NCI-H345 treated with DMSO at 0.1 percent for 48 hours (cell line): ENCODE results near the gene CHST9.
"Not testable (repeated sequence)": the region's sequence is repeated elsewhere in the genome, so short reads cannot be mapped to it uniquely, and the experiment has no call there.

Experiments
- DNase-seq: peaks from one replicate; lab custom pipeline; 2025; ENCODE audit not compliant: unreplicated experiment; lab: John Stamatoyannopoulos, UW

The CHST9 gene

DNA sequence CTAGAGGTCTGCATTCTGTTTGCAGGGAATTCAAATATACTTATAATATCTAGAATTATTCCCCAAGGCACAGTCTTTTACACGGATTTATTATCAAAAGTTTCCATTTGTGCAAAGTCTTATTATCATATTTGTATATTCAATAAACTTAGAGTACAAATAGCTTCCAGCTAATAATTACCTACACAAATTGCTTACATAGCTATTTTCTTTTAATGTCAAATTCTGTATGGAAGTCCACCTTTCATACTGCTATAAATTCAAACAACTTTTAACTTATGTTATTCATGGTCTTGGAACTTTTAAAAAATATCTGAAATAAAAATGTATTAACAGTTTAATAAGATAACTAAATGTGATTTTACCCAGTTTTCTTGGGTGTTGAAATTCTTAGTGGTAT, 13.1 kb downstream of the CHST9 start:
- DNase-seq = no peak

- no peak for DNase-seq
Observed at GRCh38 chr18:27165412-27165811, 19.7 kb downstream of the CHST9 start.

DNA sequence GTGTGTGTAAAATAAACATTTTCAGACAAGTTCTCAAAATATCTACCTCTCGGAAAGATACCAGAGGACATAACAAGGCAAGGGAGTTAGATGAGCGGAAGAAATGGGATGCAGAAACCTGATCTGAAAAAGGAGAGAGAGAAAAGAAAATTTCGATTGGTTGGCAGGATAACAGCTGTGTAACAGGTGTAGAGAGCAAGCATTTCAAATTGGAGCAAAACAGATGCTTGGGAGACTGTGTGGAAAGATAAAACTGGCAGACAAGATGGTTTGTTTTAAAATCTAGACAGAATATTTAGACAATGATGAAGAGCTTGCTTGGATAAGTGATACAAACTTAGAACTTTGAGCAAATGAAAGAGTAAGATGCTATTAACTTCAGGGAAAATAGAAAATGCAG, 20.2 kb downstream of the CHST9 start:
- DNase-seq = no peak

DNA sequence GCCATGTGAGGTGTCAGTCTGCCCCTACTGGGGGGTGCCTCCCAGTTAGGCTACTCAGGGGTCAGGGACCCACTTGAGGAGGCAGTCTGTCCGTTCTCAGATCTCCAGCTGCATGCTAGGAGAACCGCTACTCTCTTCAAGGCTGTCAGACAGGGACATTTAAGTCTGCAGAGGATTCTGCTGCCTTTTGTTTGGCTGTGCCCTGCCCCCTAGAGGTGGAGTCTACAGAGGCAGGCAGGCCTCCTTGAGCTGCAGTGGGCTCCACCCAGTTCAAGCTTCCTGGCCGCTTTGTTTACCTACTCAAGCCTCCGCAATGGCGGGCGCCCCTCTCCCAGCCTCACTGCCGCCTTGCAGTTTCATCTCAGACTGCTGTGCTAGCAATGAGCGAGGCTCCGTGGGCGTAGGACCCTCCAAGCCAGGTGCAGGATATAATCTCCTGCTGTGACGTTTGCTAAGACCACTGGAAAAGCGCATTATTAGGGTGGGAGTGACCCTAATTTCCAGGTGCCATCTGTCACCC, 21.9 kb downstream of the CHST9 start:
- DNase-seq = not testable (repeated sequence)

- DNase-seq = not testable (repeated sequence)
Observed at GRCh38 chr18:27149240-27149639, 35.9 kb downstream of the CHST9 start.

DNA sequence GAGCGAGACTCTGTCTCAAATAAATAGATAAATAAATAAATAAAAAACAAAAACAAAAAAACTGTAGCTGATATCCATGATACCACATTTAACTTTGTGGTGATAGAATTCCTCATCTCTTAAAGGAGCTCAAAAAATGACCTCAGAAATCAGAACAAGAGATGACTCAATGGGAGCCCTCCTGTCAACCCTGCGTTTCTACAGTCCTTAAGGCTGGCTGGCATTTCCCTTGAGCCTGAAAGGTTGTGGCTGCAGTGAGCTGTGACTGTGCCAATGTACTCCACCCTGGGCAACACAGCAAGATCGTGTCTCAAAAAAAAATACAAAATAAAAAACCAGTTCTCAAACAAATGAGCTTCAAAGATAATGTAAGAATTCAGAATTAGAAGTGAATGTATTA, 40.4 kb downstream of the CHST9 start:
- no peak for DNase-seq

DNA sequence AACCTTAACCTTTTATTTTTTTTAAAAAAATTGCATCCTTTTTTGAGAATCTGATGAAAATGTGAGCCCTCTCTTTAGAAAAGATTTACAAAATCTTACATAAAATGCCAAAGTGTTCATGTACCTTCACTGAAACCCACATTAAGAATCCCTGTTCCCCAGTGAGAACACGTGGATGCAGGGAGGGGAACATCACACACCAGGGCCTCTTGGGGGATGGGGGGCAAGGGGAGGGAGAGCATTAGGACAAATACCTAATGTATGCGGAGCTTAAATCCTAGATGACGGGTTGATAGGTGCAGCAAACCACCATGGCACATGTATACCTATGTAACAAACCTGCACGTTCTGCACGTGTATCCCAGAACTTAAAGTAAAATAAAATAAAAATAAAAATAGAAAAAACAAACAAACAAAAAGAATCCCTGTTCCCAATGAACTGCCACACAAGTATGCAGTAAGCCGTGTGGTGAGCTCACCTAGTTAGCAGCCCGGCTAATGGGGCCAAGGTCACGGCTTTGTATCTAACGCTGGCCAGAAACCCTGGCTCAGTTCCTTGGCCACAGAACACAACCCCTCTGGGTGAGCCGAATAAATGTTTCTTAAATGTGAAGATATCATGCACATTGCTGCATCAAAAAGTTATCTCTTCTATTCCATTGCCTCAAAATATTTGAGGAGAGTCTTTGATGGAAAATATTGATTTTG, 41.4 kb downstream of the CHST9 start:
- no peak for DNase-seq

DNA sequence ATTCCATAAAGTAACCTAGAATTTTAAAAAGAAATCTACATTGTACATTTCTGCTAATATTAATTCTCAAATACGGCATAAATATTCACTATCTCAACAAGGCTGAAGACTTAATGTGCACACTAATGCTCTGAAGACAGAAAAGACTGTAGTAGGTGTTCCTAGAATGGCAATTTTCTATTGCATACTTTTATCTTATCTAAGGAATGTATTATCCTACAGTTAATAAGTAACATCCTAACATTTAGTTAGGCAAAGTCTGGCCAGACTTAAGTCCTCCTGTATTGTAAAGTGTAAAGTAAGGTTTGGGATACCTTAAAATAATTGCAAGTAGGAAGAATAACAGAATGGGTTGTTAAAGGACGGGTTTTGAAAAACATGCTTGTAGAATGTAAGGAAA, 42.2 kb downstream of the CHST9 start:
- DNase-seq = no peak

DNA sequence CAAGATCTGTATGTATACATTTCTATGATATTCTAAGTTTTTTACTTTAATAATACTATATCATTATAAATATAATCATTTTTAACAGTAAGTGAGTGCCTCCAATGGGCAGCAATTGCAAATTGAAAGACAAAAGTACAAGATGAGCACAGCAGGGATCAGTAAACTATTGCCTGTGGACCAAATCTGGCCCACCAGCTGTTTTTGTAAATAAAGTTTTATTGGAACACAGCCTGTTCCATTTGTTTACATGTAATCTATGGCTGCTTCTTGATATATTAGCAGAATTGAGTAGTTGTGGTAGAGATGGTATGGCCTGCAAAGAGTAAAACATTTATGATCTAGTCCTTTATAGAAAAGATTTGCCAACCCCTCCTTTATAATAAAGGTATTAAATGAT, 43.2 kb downstream of the CHST9 start:
- DNase-seq = no peak

- DNase-seq = no peak
Observed at GRCh38 chr18:27138079-27138478, 47.0 kb downstream of the CHST9 start.

- DNase-seq = no peak
Observed at GRCh38 chr18:27136208-27136535, 48.9 kb downstream of the CHST9 start.

DNA sequence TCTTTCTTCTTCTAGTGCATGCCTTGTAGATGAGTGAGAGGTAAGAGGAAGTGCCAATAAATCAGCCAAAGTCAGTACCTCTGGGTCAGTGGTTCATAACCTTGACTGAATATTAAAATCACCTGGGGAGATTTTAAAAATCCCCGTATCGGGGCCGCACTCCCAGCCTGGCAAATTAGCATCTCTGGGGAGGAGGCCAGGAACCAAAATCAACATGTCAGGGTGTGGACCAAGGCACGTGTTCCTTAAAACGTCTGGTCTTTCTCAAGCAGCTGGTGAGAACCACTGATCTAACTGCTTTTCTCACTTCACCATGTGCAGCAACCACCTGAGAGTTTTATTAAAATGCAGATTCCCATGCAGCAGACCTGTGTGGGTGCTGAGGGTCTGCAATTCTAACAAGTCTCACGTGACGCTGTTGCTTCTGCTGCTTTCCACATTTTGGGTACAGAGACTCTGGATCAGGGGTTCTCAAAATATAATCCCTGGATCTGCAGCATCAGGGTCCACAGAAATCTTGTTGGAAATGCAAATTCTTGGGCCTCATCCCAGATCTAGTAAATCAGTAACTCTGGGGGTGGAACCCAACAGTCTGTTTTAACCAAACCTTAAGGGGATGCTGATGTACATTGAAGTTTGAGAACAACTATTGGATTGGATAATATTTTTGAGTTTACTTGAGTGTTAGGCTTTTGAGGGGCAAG, 49.5 kb downstream of the CHST9 start:
- no peak for DNase-seq

GRCh38 chr18:27130065-27130630, 55.0 kb downstream of the CHST9 start:
- no peak for DNase-seq

GRCh38 chr18:27124196-27124595, 60.9 kb downstream of the CHST9 start:
- DNase-seq = no peak

- DNase-seq = no peak
Observed at GRCh38 chr18:27121108-27121507, 64.0 kb downstream of the CHST9 start.

DNA sequence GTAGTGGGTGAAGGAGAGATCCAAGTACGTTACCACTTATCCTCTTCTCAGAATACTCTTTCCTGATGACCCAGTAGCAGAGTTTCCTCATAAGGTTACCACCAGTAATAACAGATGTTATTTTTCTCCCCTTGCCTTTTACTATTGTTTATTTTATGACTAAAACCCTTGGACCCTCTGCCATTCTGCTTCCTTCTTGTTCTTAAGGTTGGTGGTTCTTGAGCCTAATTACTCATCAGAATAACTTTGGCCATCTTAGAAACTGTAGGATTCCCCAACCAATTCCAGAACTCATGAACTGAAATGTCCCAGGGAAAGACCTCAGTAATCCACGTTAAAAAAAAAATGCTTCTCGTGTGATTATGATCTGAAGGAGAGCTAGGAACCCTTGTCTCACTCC, 64.9 kb downstream of the CHST9 start:
- no peak for DNase-seq

- no peak for DNase-seq
Observed at GRCh38 chr18:27118973-27119372, 66.1 kb downstream of the CHST9 start.

GRCh38 chr18:27114842-27115241, 70.3 kb downstream of the CHST9 start:
- DNase-seq = no peak

DNA sequence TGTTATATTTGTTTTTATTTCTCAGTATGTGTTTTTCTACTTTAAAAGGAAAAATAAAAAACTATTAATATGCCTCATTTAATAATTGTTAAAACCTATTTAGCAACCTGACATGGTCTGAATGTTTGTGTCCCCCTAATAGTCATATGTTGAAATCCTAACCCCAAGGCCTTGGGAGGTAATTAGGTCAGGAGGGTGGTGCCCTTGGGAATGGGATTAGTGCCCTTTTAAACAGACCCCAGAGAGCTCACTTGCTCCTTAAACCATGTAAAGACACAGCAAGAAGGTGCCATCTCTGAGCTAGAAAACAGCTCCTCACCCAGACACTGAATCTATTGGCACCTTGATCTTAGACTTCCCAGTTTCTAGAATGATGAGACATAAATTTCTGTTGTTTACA, 71.8 kb downstream of the CHST9 start:
- no peak for DNase-seq

DNA sequence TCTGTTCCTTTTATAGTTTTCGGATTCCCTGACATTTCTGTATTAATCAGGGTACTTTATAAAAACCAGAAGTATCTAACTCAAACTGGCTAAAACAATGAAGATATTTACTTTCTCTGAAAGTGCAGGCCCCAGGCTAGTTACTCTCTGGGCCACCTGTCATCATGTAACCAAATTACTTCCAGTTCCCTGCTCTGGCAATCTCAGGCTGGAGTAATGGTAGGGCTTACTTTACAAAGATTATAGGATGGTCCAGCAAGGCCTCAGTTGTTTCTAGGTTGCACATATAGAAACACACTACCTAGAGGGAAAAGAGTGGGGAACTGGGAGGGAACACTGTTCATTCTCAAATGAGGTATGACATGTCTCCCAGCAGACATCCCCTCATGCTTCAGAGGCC, 74.8 kb downstream of the CHST9 start:
- DNase-seq = no peak

- no peak for DNase-seq
Observed at GRCh38 chr18:27109451-27109850, 75.7 kb downstream of the CHST9 start.

- no peak for DNase-seq
Observed at GRCh38 chr18:27108842-27109241, 76.3 kb downstream of the CHST9 start.
